ENCODE measurements around the gene SH2B3.

The SH2B3 gene

DNA sequence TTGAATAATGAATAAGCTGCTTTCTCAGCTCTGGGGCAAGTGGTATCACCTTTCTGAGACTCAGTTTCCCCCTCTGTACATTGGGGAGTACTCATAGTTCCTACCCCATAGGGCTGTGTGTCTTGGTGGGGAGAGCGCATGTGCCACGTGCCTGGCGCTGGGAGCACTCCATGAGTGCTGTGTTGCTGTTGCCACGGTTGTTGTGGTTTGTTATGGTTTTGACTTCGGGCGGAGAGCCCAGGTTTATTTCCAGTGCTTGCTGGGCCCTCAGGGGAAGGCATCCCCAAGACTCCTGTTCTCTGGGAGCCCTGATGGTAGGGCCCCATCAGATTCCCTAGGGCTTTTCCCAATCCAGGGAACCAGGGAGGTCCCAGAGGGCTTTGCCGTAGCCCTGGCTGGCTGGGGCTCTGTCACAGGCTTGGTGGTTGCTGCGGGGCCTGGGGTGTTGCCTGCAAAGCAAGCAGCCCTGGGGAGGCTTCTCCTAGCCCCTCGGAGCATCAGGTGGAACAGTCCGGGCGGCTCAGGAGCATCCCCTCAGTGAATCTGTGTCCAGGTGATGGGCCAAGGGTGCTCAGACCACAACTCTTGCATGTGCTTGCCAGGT, 18.6 kb downstream of the SH2B3 start:
- TF ChIP-seq, protein P1, sequence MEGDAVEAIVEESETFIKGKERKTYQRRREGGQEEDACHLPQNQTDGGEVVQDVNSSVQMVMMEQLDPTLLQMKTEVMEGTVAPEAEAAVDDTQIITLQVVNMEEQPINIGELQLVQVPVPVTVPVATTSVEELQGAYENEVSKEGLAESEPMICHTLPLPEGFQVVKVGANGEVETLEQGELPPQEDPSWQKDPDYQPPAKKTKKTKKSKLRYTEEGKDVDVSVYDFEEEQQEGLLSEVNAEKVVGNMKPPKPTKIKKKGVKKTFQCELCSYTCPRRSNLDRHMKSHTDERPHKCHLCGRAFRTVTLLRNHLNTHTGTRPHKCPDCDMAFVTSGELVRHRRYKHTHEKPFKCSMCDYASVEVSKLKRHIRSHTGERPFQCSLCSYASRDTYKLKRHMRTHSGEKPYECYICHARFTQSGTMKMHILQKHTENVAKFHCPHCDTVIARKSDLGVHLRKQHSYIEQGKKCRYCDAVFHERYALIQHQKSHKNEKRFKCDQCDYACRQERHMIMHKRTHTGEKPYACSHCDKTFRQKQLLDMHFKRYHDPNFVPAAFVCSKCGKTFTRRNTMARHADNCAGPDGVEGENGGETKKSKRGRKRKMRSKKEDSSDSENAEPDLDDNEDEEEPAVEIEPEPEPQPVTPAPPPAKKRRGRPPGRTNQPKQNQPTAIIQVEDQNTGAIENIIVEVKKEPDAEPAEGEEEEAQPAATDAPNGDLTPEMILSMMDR (IDR thresholded peaks at IDR 0.05; ENCODE audit: low read depth, low read length, missing control alignments), result no peak
- no peak for DNase-seq (ENCODE audit: extremely low read depth, low read depth)
- no peak overlapping the region for H3K4me3 ChIP-seq (replicated peaks; ENCODE audit: low read depth, low read length)

DNA sequence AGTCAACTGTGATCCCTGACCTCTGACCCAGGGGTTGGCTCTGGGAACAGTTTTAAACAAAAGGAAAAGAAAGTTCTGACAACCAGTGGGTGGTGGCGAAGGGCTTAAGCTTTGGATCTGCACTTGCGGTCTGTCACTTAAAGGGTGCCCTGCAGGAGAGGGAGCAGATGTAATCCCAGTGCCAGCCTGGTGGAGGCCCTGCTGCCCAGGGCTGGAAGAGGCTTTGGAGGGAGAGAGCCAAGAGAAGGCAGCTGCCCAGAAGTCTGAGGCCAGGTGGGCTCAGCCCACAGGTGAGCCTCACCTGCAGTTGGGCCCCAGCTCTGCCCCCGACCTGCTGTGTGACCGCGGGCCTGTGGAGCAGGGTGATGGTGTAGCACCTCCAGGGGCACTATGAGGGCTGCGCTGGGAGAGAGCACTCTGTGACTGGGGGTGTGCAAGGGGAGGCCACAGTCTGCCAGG, 19.1 kb downstream of the SH2B3 start:
- no peak overlapping the region for H3K4me3 ChIP-seq (replicated peaks; ENCODE audit: low read depth, low read length)
- TF ChIP-seq, protein P1 (IDR thresholded peaks at IDR 0.05; ENCODE audit: low read depth, low read length, missing control alignments), result peak; percentile 4
- DNase-seq (ENCODE audit: extremely low read depth, low read depth), result no peak

DNA sequence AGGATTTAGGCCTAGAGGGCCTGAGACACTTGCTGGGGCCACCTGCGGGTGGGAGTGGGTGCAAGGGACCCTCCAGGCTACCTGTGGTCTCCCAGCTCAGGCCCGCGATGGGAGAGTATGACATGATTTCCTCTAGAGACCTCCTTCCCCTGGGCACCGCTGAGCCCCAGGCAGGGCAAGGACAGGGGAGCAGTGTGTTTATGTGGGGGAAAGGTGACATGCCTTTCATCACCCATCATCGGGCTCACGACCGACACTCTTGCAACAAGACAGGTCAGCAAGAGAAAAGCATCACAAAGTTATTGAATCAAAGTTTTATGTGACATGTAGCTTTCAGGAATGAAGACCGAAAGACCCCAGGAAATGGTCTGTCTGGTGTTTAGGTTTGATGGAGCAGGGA, 19.9 kb downstream of the SH2B3 start:
- TF ChIP-seq, protein P1 (IDR thresholded peaks at IDR 0.05; ENCODE audit: low read depth, low read length, missing control alignments), result no peak
- H3K4me3 ChIP-seq (replicated peaks; ENCODE audit: low read depth, low read length), result no peak overlapping the region
- DNase-seq (ENCODE audit: extremely low read depth, low read depth), result no peak

DNA sequence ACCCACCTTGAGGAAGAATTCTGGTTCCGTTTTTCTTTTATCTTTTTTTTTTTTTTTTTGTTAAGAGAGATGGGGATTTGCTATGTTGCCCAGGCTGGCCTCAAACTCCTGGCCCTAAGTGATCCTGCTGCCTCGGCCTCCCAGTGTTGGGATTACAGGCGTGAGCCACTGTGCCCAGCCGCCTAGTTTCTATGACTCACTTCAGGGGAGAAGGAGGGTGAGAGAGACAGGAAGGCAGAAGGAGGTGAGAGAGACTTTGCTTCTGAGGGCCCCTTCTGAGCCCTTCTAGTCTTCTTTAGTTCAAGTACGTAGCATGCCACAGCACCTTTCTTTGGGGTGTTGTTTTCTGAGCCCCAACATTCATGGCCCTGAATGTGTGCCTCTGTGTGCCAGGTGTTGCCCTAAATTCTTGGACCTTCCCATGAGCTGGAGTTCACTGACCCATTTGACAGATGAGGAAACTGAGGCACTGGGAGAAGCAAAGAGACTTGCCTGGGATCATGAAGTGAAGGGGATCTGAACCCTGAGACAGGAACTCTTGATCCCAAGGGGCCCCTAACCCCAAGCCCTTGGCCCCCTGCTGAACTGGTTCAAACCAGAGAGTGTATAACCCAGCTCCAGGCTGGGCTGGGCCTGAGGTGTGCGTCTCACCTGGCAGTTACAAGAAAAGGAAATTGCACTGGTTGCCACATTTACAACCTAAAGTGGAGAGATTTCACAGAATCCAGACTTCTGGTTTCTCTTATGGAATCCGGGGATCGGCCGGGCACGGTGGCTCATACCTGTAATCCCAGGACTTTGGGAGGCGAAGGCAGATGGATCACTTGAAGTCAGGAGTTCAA, 20.8 kb downstream of the SH2B3 start:
- TF ChIP-seq, protein P1 (IDR thresholded peaks at IDR 0.05; ENCODE audit: low read depth, low read length, missing control alignments), result no peak
- no peak for DNase-seq (ENCODE audit: extremely low read depth, low read depth)
- no peak overlapping the region for H3K4me3 ChIP-seq (replicated peaks; ENCODE audit: low read depth, low read length)

DNA sequence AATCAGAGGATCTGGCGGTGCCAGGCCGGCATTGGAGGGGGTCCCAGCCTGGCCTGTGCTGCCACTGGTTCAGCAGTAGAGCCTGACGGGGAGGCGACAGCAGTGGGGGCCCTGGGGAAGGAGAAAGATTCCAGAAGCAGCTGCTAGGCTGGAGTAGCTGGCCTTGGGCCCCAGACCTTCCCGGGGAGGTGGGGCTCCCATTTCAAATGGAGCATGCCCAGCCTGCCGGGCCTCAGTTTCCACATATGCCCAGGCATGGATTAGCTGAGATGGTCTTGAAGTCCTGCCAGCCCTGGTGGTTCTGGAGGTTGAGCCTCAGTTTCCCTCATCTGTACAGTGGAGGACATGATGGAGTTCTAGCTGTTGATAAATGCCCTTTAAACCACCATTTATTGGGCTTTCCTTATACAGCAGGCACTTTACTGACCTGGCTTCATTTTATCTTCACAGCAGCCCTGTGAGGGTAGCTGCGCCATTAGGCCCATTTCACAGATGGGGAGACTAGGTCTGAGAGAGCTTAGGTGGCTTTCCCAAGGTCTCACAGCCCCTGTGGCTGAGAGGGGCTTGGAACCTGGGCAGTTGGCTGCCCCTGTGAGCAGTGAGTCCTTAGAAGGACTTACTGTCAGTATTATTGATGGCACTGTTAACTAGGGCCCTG, 21.8 kb downstream of the SH2B3 start:
- no peak for DNase-seq (ENCODE audit: extremely low read depth, low read depth)
- H3K4me3 ChIP-seq (replicated peaks; ENCODE audit: low read depth, low read length), result no peak overlapping the region
- TF ChIP-seq, protein P1 (IDR thresholded peaks at IDR 0.05; ENCODE audit: low read depth, low read length, missing control alignments), result no peak

DNA sequence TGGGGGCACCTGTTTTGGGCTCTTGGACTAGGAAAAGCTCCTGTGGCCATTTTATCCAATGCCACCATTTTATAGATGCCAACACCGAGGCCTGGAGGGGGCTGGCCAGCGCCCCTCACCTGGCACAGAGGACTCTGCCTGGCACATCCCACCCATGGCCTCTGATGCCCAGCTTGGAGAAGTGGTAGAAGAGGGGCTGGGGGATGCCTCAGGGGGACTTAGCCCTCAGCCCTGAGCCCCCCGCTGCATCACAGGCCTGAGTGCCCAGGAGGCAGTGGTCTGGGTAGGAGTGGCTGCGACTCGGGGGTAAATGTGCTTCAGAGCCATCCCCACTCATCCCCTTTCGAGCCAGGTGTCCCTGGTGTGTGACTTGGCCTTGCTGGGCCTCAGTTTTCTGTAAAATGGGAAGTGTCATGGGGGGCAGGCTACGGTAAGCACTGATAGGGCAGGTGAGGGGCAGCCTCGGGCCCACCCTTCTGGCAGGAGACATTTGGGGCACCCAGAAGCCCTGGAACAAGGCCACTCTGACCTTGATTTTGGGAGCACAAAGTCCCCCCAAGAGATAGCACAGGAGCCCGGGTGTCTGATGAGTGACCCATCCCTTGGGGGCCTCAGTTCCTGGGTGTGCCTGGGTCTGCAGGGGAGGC, 22.5 kb downstream of the SH2B3 start:
- TF ChIP-seq, protein P1 (IDR thresholded peaks at IDR 0.05; ENCODE audit: low read depth, low read length, missing control alignments), result no peak
- H3K4me3 ChIP-seq (replicated peaks; ENCODE audit: low read depth, low read length), result no peak overlapping the region
- DNase-seq (ENCODE audit: extremely low read depth, low read depth), result no peak
